PC-9 (cell line): Measurements from ENCODE around the gene EPHB1. TPM values are rescaled to one million over a fixed set of nuclear protein-coding genes. Genes with fewer than 3 reads are reported as not detected.

ENCODE experiments used
- BruUV-seq: library from RNA; stranded (reverse); fragments of 400-500 nt; replicated peaks from 2 replicates; lab custom pipeline; 2021; lab: Mats Ljungman, UMichigan
- CTCF ChIA-PET: fragments of 300-600 bp; sonication (Branson Sonifier 250); formaldehyde crosslinking; loops from one replicate; lab custom pipeline; 2022; ENCODE audit warnings: antibody characterized with exemption; lab: Charles Lee
- POLR2A ChIA-PET: fragments of 300-600 bp; sonication (Branson Sonifier 250); formaldehyde crosslinking; loops from one replicate; lab custom pipeline; 2022; ENCODE audit warnings: antibody characterized with exemption; ENCODE audit not compliant: unreplicated experiment; lab: Charles Lee
- DNase-seq, 2 experiments: peaks; one replicate each; pipeline versions ENCODE4 v3.0.0 to v3.0.0-alpha.2; 2015 to 2022; ENCODE audit warnings: mixed read lengths in 1 of 2
- H2AFZ ChIP-seq: fragments of 200-600 bp; sonication (generic); 2 replicates; pipeline ENCODE4 v1.8.1; 2017; ENCODE audit warnings: antibody characterized with exemption
- H3F3A ChIP-seq: fragments of 200-600 bp; sonication (generic); 2 replicates; pipeline ENCODE4 v1.8.1; 2017; ENCODE audit warnings: antibody characterized with exemption, mild to moderate bottlenecking, low read depth; ENCODE audit not compliant: insufficient read depth
- H3K27ac ChIP-seq: fragments of 200-600 bp; sonication (generic); 2 replicates; pipeline ENCODE4 v1.6.1; 2016; ENCODE audit warnings: mixed run types
- H3K27me3 ChIP-seq: fragments of 200-600 bp; sonication (generic); 2 replicates; pipeline ENCODE4 v1.6.1; 2016; ENCODE audit warnings: low read depth, mixed run types; ENCODE audit not compliant: insufficient read depth
- H3K36me3 ChIP-seq: fragments of 200-600 bp; sonication (generic); 2 replicates; pipeline ENCODE4 v1.6.1; 2016; ENCODE audit warnings: low read depth, mixed run types
- H3K4me1 ChIP-seq: fragments of 200-600 bp; sonication (generic); replicated peaks from 2 replicates; pipeline ENCODE4 v1.6.1; 2016; ENCODE audit warnings: mixed run types; ENCODE audit not compliant: insufficient read depth
- H3K4me2 ChIP-seq: fragments of 200-600 bp; sonication (generic); 2 replicates; pipeline ENCODE4 v1.6.1; 2017; ENCODE audit warnings: mixed run types
- H3K4me3 ChIP-seq: fragments of 200-600 bp; sonication (generic); 2 replicates; pipeline ENCODE4 v1.6.1; 2016; ENCODE audit warnings: mixed run types
- H3K79me2 ChIP-seq: fragments of 200-600 bp; sonication (generic); 2 replicates; pipeline ENCODE4 v1.6.1; 2017; ENCODE audit warnings: low read depth, mixed run types
- H3K9me2 ChIP-seq: fragments of 200-600 bp; sonication (generic); 2 replicates; pipeline ENCODE4 v1.8.1; 2017; ENCODE audit warnings: mild to moderate bottlenecking; ENCODE audit not compliant: insufficient read depth
- H3K9me3 ChIP-seq: fragments of 200-600 bp; sonication (generic); 2 replicates; pipeline ENCODE4 v1.8.1; 2016; ENCODE audit warnings: low read depth; ENCODE audit not compliant: insufficient read depth
- H4K20me1 ChIP-seq: fragments of 200-600 bp; sonication (generic); 2 replicates; pipeline ENCODE4 v1.8.1; 2017; ENCODE audit not compliant: insufficient read depth
- EZH2 ChIP-seq: fragments of 200-600 bp; sonication (generic); IDR thresholded peaks from 2 replicates; pipeline ENCODE4 v1.8.0; 2017; ENCODE audit warnings: antibody characterized with exemption, low read depth
- intact Hi-C: fragments of 100-400 bp; cut with micrococcal nuclease; formaldehyde crosslinking; loops from one replicate; pipeline ENCODE4 v1.10.0; 2022; ENCODE audit not compliant: unreplicated experiment
- total RNA-seq: library from RNA; stranded (reverse); gene quantifications from 2 replicates; pipeline ENCODE4 v1.2.3, GENCODE V29; 2021
- TF ChIP-seq, protein P1 (sequence below): fragments of 200-600 bp; sonication (generic); conservative IDR thresholded peaks from 2 replicates; pipeline ENCODE4 v1.6.1; 2017; ENCODE audit warnings: mixed run types, antibody characterized with exemption, mild to moderate bottlenecking, moderate library complexity

EPHB1 gene
- total RNA-seq, 1 experiment from 2014 or later = 0.15 TPM

DNA sequence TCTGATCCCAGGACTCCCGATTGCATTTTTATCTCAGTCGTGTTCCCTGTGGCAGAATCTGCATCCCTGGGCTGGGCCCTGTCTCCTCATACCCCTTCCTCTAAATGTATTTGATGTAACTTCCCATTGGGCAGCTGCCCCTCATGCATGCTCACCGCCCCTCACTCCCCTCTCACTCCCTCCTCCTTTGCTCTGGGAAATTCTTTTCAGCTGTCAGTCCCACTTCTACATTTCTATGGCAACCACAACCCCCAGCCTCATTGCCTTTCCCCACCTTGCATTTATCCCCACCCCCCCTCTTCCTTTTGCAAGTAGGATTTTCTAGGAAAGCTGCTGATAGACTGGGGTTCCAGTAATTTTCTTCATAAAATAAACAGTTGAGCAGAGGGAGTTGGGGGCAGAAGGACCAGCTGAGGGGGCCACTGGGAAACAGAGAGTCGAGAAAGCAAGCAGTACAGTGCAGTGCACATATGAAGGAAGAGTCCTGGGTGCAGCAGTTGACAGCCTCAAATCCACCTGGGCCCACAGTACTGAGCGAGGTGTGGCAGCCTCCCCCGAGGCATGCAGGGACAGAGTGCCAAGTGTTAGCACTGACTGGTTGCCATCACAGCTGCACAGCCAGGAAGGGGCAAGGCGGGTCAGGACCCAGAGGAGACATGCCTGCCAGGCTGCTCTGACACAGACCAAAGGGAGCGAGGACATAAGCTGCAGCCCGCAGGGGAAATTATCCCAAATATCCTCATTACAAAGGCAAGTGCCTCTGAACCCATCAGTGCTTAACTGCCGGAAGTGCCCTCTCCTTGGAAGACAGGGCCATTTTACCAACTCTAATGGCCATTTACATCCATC is 476.3 kb downstream of the EPHB1 start:
- H3K36me3 ChIP-seq = no peaks in the 10 kb centered on the region
- DNase-seq = no peak
- CTCF ChIA-PET = no interaction called here
- H3K27ac ChIP-seq = no peak overlapping the region
- no peak overlapping the region for H2AFZ ChIP-seq
- no TSS peak for BruUV-seq
- peaks cover 21% of the 10 kb centered on the region for H3K27me3 ChIP-seq
- H3K4me1 ChIP-seq = no peaks in the 10 kb centered on the region
- no peak overlapping the region for H3K4me3 ChIP-seq
- H3K79me2 ChIP-seq = no peaks in the 10 kb centered on the region
- H4K20me1 ChIP-seq = no peaks in the 10 kb centered on the region
- H3K9me3 ChIP-seq = no peaks in the 10 kb centered on the region
- no peak overlapping the region for H3K4me2 ChIP-seq
- H3F3A ChIP-seq = no peaks in the 10 kb centered on the region
- no peaks in the 10 kb centered on the region for H3K9me2 ChIP-seq
- intact Hi-C loops = no loop called here
- POLR2A ChIA-PET = no interaction called here
- TF ChIP-seq EZH2 = no peak
- TF ChIP-seq, protein P1, sequence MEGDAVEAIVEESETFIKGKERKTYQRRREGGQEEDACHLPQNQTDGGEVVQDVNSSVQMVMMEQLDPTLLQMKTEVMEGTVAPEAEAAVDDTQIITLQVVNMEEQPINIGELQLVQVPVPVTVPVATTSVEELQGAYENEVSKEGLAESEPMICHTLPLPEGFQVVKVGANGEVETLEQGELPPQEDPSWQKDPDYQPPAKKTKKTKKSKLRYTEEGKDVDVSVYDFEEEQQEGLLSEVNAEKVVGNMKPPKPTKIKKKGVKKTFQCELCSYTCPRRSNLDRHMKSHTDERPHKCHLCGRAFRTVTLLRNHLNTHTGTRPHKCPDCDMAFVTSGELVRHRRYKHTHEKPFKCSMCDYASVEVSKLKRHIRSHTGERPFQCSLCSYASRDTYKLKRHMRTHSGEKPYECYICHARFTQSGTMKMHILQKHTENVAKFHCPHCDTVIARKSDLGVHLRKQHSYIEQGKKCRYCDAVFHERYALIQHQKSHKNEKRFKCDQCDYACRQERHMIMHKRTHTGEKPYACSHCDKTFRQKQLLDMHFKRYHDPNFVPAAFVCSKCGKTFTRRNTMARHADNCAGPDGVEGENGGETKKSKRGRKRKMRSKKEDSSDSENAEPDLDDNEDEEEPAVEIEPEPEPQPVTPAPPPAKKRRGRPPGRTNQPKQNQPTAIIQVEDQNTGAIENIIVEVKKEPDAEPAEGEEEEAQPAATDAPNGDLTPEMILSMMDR = no peak

GRCh38 chr3:135272026-135272669 is 477.1 kb downstream of the EPHB1 start:
- Histone ChIP-seq H3K4me2 (no peak overlapping the region), H3K79me2 (no peaks in the 10 kb centered on the region), H3K27me3 (peaks cover 19% of the 10 kb centered on the region), H3F3A (no peaks in the 10 kb centered on the region), H3K9me2 (no peaks in the 10 kb centered on the region), H3K36me3 (no peaks in the 10 kb centered on the region), H4K20me1 (no peaks in the 10 kb centered on the region), H3K4me1 (no peaks in the 10 kb centered on the region), H3K9me3 (no peaks in the 10 kb centered on the region), H3K4me3 (no peak overlapping the region), H3K27ac (no peak overlapping the region), H2AFZ (no peak overlapping the region)
- no TSS peak for BruUV-seq
- ChIA-PET POLR2A (no interaction called here), CTCF (no interaction called here)
- no peak for TF ChIP-seq EZH2
- TF ChIP-seq, protein P1 = no peak
- intact Hi-C loops = no loop called here
- no peak for DNase-seq

- CTCF ChIA-PET = no interaction called here
- no peak for DNase-seq
- Histone ChIP-seq H3K36me3 (no peaks in the 10 kb centered on the region), H2AFZ (no peak overlapping the region), H3K4me3 (no peak overlapping the region), H3K9me2 (peaks cover 3% of the 10 kb centered on the region; the same call in 1 of the 2 replicates), H3F3A (no peaks in the 10 kb centered on the region), H3K27ac (no peak overlapping the region), H3K79me2 (no peaks in the 10 kb centered on the region), H3K27me3 (0 out of 2 replicates have a peak, but pooled peaks cover 10% of the 10 kb centered on the region), H4K20me1 (no peaks in the 10 kb centered on the region), H3K4me1 (no peaks in the 10 kb centered on the region), H3K4me2 (no peak overlapping the region), H3K9me3 (no peaks in the 10 kb centered on the region)
- TF ChIP-seq EZH2 = no peak
- POLR2A ChIA-PET = no interaction called here
- no TSS peak for BruUV-seq
- intact Hi-C loops = no loop called here
These were observed 497.1 kb downstream of the EPHB1 start for GRCh38 chr3:135292162-135292561.
